Measurements from ENCODE around the gene KCNJ3. TPM values are rescaled to one million over a fixed set of nuclear protein-coding genes. Genes with fewer than 3 reads are reported as not detected.

Gene KCNJ3
- total RNA-seq, 1 experiment from 2014 or later: 0.21 TPM

DNA sequence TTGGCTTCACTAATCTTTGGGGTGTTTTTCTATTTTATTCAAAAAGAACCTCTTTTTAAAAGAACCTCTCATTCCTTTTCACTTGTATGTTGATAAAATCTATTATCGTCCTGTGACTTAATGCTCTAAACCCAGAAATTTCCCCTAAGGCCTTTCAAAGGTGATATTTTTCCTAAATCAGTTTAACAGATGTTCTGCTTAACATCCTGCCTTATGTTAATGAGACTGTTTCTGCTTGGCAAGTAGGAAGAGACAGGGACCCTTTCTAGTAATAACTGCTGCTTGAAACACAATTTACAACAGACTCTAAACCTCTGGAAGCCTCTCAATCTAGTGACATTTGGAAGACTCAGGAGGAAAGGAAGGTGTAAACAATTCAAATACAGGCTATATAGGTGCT lies 128.8 kb downstream of the KCNJ3 start:
- no peak for DNase-seq (ENCODE audit: low read depth, low spot score)

GRCh38 chr2:154832711-154833110 lies 134.2 kb downstream of the KCNJ3 start:
- TF ChIP-seq, protein P1, sequence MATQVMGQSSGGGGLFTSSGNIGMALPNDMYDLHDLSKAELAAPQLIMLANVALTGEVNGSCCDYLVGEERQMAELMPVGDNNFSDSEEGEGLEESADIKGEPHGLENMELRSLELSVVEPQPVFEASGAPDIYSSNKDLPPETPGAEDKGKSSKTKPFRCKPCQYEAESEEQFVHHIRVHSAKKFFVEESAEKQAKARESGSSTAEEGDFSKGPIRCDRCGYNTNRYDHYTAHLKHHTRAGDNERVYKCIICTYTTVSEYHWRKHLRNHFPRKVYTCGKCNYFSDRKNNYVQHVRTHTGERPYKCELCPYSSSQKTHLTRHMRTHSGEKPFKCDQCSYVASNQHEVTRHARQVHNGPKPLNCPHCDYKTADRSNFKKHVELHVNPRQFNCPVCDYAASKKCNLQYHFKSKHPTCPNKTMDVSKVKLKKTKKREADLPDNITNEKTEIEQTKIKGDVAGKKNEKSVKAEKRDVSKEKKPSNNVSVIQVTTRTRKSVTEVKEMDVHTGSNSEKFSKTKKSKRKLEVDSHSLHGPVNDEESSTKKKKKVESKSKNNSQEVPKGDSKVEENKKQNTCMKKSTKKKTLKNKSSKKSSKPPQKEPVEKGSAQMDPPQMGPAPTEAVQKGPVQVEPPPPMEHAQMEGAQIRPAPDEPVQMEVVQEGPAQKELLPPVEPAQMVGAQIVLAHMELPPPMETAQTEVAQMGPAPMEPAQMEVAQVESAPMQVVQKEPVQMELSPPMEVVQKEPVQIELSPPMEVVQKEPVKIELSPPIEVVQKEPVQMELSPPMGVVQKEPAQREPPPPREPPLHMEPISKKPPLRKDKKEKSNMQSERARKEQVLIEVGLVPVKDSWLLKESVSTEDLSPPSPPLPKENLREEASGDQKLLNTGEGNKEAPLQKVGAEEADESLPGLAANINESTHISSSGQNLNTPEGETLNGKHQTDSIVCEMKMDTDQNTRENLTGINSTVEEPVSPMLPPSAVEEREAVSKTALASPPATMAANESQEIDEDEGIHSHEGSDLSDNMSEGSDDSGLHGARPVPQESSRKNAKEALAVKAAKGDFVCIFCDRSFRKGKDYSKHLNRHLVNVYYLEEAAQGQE (IDR thresholded peaks at IDR 0.05; ENCODE audit: insufficient read depth in 1 of 2, low read depth in 2 of 2, low read length in 1 of 2): no peak
- TF ChIP-seq TCF7L2 (IDR thresholded peaks at IDR 0.05; ENCODE audit: low read depth, low read length) (no peak), POLR2AphosphoS5 (IDR thresholded peaks at IDR 0.05; ENCODE audit: low read depth, low read length) (no peak), SIN3A (IDR thresholded peaks at IDR 0.05; ENCODE audit: borderline replicate concordance, insufficient read depth, low read depth, low read length) (no peak)
- TF ChIP-seq, protein P2, sequence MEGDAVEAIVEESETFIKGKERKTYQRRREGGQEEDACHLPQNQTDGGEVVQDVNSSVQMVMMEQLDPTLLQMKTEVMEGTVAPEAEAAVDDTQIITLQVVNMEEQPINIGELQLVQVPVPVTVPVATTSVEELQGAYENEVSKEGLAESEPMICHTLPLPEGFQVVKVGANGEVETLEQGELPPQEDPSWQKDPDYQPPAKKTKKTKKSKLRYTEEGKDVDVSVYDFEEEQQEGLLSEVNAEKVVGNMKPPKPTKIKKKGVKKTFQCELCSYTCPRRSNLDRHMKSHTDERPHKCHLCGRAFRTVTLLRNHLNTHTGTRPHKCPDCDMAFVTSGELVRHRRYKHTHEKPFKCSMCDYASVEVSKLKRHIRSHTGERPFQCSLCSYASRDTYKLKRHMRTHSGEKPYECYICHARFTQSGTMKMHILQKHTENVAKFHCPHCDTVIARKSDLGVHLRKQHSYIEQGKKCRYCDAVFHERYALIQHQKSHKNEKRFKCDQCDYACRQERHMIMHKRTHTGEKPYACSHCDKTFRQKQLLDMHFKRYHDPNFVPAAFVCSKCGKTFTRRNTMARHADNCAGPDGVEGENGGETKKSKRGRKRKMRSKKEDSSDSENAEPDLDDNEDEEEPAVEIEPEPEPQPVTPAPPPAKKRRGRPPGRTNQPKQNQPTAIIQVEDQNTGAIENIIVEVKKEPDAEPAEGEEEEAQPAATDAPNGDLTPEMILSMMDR (IDR thresholded peaks at IDR 0.05): no peak
- Histone ChIP-seq H3K36me3 (ENCODE audit: control insufficient read depth, insufficient read depth, low read length) (no peaks in the 10 kb centered on the region), H3K9me3 (ENCODE audit: control insufficient read depth, insufficient read depth, low read depth, low read length) (no peaks in the 10 kb centered on the region), H3K4me1 (ENCODE audit: control insufficient read depth, insufficient read depth, low read length) (no peaks in the 10 kb centered on the region), H3K27ac (ENCODE audit: low read length) (no peak overlapping the region), H3K4me3 (ENCODE audit: low read depth in 2 of 2, low read length in 2 of 2) (no peak overlapping the region), H3K27me3 (ENCODE audit: control insufficient read depth, insufficient read depth, low read length) (no peaks in the 10 kb centered on the region)
- BruUV-seq (replicated peaks): no TSS peak
- DNase-seq (ENCODE audit: low read depth, low spot score) (no peak), ATAC-seq (no peak)
- in situ Hi-C loops (cut with HindIII; ENCODE audit: low pct_unique_long_range_greater_than_20kb, low sequenced_read_pairs): no loop called here
- ChIA-PET POLR2A (no interaction called here), CTCF (no interaction called here)
- intact Hi-C loops (cut with micrococcal nuclease; ENCODE audit: unreplicated experiment): no loop called here

More for the DNA sequence above, 128.8 kb downstream of the KCNJ3 start:
- in situ Hi-C loops (cut with HindIII; ENCODE audit: low pct_unique_long_range_greater_than_20kb, low sequenced_read_pairs): no loop called here
- ChIA-PET CTCF (no interaction called here), POLR2A (no interaction called here)
- intact Hi-C loops (cut with micrococcal nuclease; ENCODE audit: unreplicated experiment): no loop called here
- Histone ChIP-seq H3K36me3 (ENCODE audit: control insufficient read depth, insufficient read depth, low read length) (no peaks in the 10 kb centered on the region), H3K4me3 (ENCODE audit: low read depth in 2 of 2, low read length in 2 of 2) (no peak overlapping the region), H3K27ac (ENCODE audit: low read length) (no peak overlapping the region), H3K4me1 (ENCODE audit: control insufficient read depth, insufficient read depth, low read length) (no peaks in the 10 kb centered on the region), H3K9me3 (ENCODE audit: control insufficient read depth, insufficient read depth, low read depth, low read length) (no peaks in the 10 kb centered on the region), H3K27me3 (ENCODE audit: control insufficient read depth, insufficient read depth, low read length) (no peaks in the 10 kb centered on the region)
- no TSS peak for BruUV-seq (replicated peaks)
- TF ChIP-seq, protein P2 (IDR thresholded peaks at IDR 0.05): no peak
- TF ChIP-seq, protein P1 (IDR thresholded peaks at IDR 0.05; ENCODE audit: insufficient read depth in 1 of 2, low read depth in 2 of 2, low read length in 1 of 2): no peak
- no peak for TF ChIP-seq SIN3A (IDR thresholded peaks at IDR 0.05; ENCODE audit: borderline replicate concordance, insufficient read depth, low read depth, low read length)
- TF ChIP-seq TCF7L2 (IDR thresholded peaks at IDR 0.05; ENCODE audit: low read depth, low read length): no peak
- TF ChIP-seq POLR2AphosphoS5 (IDR thresholded peaks at IDR 0.05; ENCODE audit: low read depth, low read length): no peak
- ATAC-seq: no peak
